Activated CD4-positive, alpha-beta T cell treated with anti-CD3 and anti-CD28 coated beads, Interleukin-2, amount 10 ng/mL, durations not matched to agents 24 days and 14 days (primary cell): Measurements from ENCODE around the gene SEC61A1. TPM values are rescaled to one million over a fixed set of nuclear protein-coding genes. Genes with fewer than 3 reads are reported as not detected.

Experiments used
- DNase-seq: peaks from one replicate; pipeline ENCODE4 v3.0.0; 2022
- H3K27ac Mint-ChIP-seq: one replicate; pipeline ENCODE4 v1.8.0; 2022; ENCODE audit warnings: mild to moderate bottlenecking, mixed read lengths
- H3K27me3 Mint-ChIP-seq: one replicate; pipeline ENCODE4 v1.8.0; 2022; ENCODE audit warnings: mixed read lengths
- H3K36me3 Mint-ChIP-seq: one replicate; pipeline ENCODE4 v1.8.0; 2022; ENCODE audit warnings: low read depth, mild to moderate bottlenecking, mixed read lengths
- H3K4me1 Mint-ChIP-seq: one replicate; pipeline ENCODE4 v1.8.0; 2021; ENCODE audit warnings: mixed read lengths
- H3K4me3 Mint-ChIP-seq: one replicate; pipeline ENCODE4 v1.8.0; 2022; ENCODE audit warnings: mild to moderate bottlenecking, moderate library complexity, mixed read lengths
- H3K9me3 Mint-ChIP-seq: one replicate; pipeline ENCODE4 v1.8.0; 2021; ENCODE audit warnings: mixed read lengths
- intact Hi-C: fragments of 100-400 bp; cut with micrococcal nuclease; formaldehyde crosslinking; loops from one replicate; pipeline ENCODE4 v1.15.1; 2023
- total RNA-seq: library from RNA; stranded (reverse); gene quantifications from 2 replicates; pipeline ENCODE4 v1.2.3, GENCODE V29; 2022

Gene SEC61A1
- total RNA-seq, 1 donor from 2014 or later = 194 TPM

GRCh38 chr3:128094295-128095151 lies 42.3 kb downstream of the SEC61A1 start:
- DNase-seq = no peak
- peaks cover 12% of the 10 kb centered on the region for H3K4me1 Mint-ChIP-seq
- no peak overlapping the region for H3K27ac Mint-ChIP-seq
- peaks cover 41% of the 10 kb centered on the region for H3K36me3 Mint-ChIP-seq
- H3K4me3 Mint-ChIP-seq = peak overlapping the region; percentile 36
- intact Hi-C loops = loop anchor here (1.0 to 5.0 kb wide), 3 partner anchors 39 to 403 kb away; no protein-coding TSS in a partner anchor
- H3K27me3 Mint-ChIP-seq = no peaks in the 10 kb centered on the region
- H3K9me3 Mint-ChIP-seq = no peaks in the 10 kb centered on the region

GRCh38 chr3:128095222-128095703 lies 43.0 kb downstream of the SEC61A1 start:
- Mint-ChIP-seq H3K4me1 (peaks cover 15% of the 10 kb centered on the region), H3K36me3 (peaks cover 46% of the 10 kb centered on the region), H3K27ac (no peak overlapping the region), H3K27me3 (no peaks in the 10 kb centered on the region), H3K4me3 (peak overlapping the region; percentile 36), H3K9me3 (no peaks in the 10 kb centered on the region)
- peak; percentile 93 for DNase-seq
- intact Hi-C loops = loop anchor here (1.0 to 5.0 kb wide), 3 partner anchors 38 to 402 kb away; no protein-coding TSS in a partner anchor

- Mint-ChIP-seq H3K27me3 (no peaks in the 10 kb centered on the region), H3K27ac (no peak overlapping the region), H3K4me3 (no peak overlapping the region), H3K9me3 (no peaks in the 10 kb centered on the region), H3K4me1 (peaks cover 15% of the 10 kb centered on the region), H3K36me3 (peaks cover 62% of the 10 kb centered on the region)
- DNase-seq = no peak
- intact Hi-C loops = loop anchor here (5.0 kb wide), 1 partner anchor 399 kb away; no protein-coding TSS in a partner anchor
Observed at GRCh38 chr3:128098234-128098633, 46.0 kb downstream of the SEC61A1 start.

- Mint-ChIP-seq H3K36me3 (peaks cover 66% of the 10 kb centered on the region), H3K27me3 (no peaks in the 10 kb centered on the region), H3K4me1 (peaks cover 6% of the 10 kb centered on the region), H3K4me3 (no peak overlapping the region), H3K27ac (no peak overlapping the region), H3K9me3 (no peaks in the 10 kb centered on the region)
- no peak for DNase-seq
- intact Hi-C loops = no loop called here
Observed at GRCh38 chr3:128100161-128100560, 47.9 kb downstream of the SEC61A1 start.

- Mint-ChIP-seq H3K36me3 (peaks cover 63% of the 10 kb centered on the region), H3K4me1 (peaks cover 4% of the 10 kb centered on the region), H3K27me3 (no peaks in the 10 kb centered on the region), H3K4me3 (no peak overlapping the region), H3K27ac (no peak overlapping the region), H3K9me3 (no peaks in the 10 kb centered on the region)
- no peak for DNase-seq
- intact Hi-C loops = no loop called here
Observed at GRCh38 chr3:128100638-128101037, 48.4 kb downstream of the SEC61A1 start.

- H3K4me1 Mint-ChIP-seq = peaks cover 4% of the 10 kb centered on the region
- H3K27me3 Mint-ChIP-seq = no peaks in the 10 kb centered on the region
- no peaks in the 10 kb centered on the region for H3K9me3 Mint-ChIP-seq
- intact Hi-C loops = no loop called here
- no peak overlapping the region for H3K27ac Mint-ChIP-seq
- no peak overlapping the region for H3K4me3 Mint-ChIP-seq
- DNase-seq = no peak
- peaks cover 59% of the 10 kb centered on the region for H3K36me3 Mint-ChIP-seq
Observed at GRCh38 chr3:128103136-128103676, 51.0 kb downstream of the SEC61A1 start.

GRCh38 chr3:128107834-128108233 lies 55.6 kb downstream of the SEC61A1 start:
- Mint-ChIP-seq H3K27me3 (no peaks in the 10 kb centered on the region), H3K27ac (no peak overlapping the region), H3K4me3 (no peak overlapping the region), H3K36me3 (peaks cover 54% of the 10 kb centered on the region), H3K9me3 (no peaks in the 10 kb centered on the region), H3K4me1 (peaks cover 15% of the 10 kb centered on the region)
- intact Hi-C loops = no loop called here
- DNase-seq = no peak

- Mint-ChIP-seq H3K4me1 (peaks cover 31% of the 10 kb centered on the region), H3K27ac (peak overlapping the region; percentile 39), H3K27me3 (no peaks in the 10 kb centered on the region), H3K36me3 (peaks cover 55% of the 10 kb centered on the region), H3K4me3 (no peak overlapping the region), H3K9me3 (no peaks in the 10 kb centered on the region)
- intact Hi-C loops = loop anchor here (10.0 kb wide), 1 partner anchor 1636 kb away; the partner anchor contains the start of gene ZXDC
- no peak for DNase-seq
Observed at GRCh38 chr3:128111147-128111546, 58.9 kb downstream of the SEC61A1 start.

- Mint-ChIP-seq H3K4me1 (peaks cover 33% of the 10 kb centered on the region), H3K27ac (peak overlapping the region; percentile 91), H3K36me3 (peaks cover 48% of the 10 kb centered on the region), H3K9me3 (no peaks in the 10 kb centered on the region), H3K27me3 (no peaks in the 10 kb centered on the region), H3K4me3 (peak overlapping the region; percentile 48)
- DNase-seq = peak; percentile 79
- intact Hi-C loops = loop anchor here (1.0 to 10.0 kb wide), 2 partner anchors 12 to 1638 kb away; partner anchors contain the start of gene ZXDC
Observed at GRCh38 chr3:128112357-128112968, 60.2 kb downstream of the SEC61A1 start.

- peak overlapping the region; percentile 7 for H3K4me3 Mint-ChIP-seq
- no peak for DNase-seq
- H3K27me3 Mint-ChIP-seq = no peaks in the 10 kb centered on the region
- H3K36me3 Mint-ChIP-seq = peaks cover 55% of the 10 kb centered on the region
- H3K9me3 Mint-ChIP-seq = no peaks in the 10 kb centered on the region
- peaks cover 42% of the 10 kb centered on the region for H3K4me1 Mint-ChIP-seq
- intact Hi-C loops = loop anchor here (10.0 kb wide), 1 partner anchor 1639 kb away; the partner anchor contains the start of gene ZXDC
- H3K27ac Mint-ChIP-seq = no peak overlapping the region
Observed at GRCh38 chr3:128113817-128114794, 61.9 kb downstream of the SEC61A1 start.
